Airway epithelial cell (primary cell): Measurements from ENCODE around the gene ATN1. TPM values are rescaled to one million over a fixed set of nuclear protein-coding genes. Genes with fewer than 3 reads are reported as not detected.

ENCODE experiments used
- total RNA-seq: library from RNA; depleted of rRNA; stranded (reverse); fragments of >200 nt; gene quantifications from 2 replicates; pipeline ENCODE4 v1.2.3, GENCODE V29; 2015

The ATN1 gene
- 13.0 and 21.7 TPM in 2 replicates for total RNA-seq

GRCh38 chr12:6927379-6928021 lies at the start of gene ATN1:
Gene ATN1, plus strand, starts transcription at chr12:6927959. Its CDS starts 6,043 bp downstream, at chr12:6934002.

GRCh38 chr12:6904280-6905276 lies 23.2 kb upstream of the ATN1 start, which contains the start of gene LRRC23:
Gene LRRC23, plus strand, starts transcription at chr12:6904822. Its CDS starts 812 bp downstream, at chr12:6905634.

GRCh38 chr12:6914246-6914946 lies 13.4 kb upstream of the ATN1 start, which contains the start of gene ENO2:
Gene ENO2, plus strand, starts transcription at chr12:6914580. Its CDS starts 1,253 bp downstream, at chr12:6915833.

GRCh38 chr12:6943722-6944380 lies 16.1 kb downstream of the ATN1 start, which contains the start of the genes C12orf57 and RNU7-1:
Gene C12orf57, plus strand, starts transcription at chr12:6944022. Its CDS starts 100 bp downstream, at chr12:6944122.
Gene RNU7-1, plus strand, starts transcription at chr12:6943816.

GRCh38 chr12:6950811-6951540 lies 23.2 kb downstream of the ATN1 start, which contains the start of gene PTPN6:
Gene PTPN6, plus strand, starts transcription at chr12:6951356. Its CDS starts 157 bp downstream, at chr12:6951513.

Other genes starting within 250 kb of the ATN1 start
- 15.1 and 21.8 TPM in 2 replicates for gene ZNF384, start 238.6 kb upstream of the ATN1 start, total RNA-seq
- not detected in 2 replicates for gene PIANP, start 227.1 kb upstream of the ATN1 start, total RNA-seq
- gene COPS7A, start 203.9 kb upstream of the ATN1 start, total RNA-seq: 56.4 and 63.6 TPM in 2 replicates
- 329 and 348 TPM in 2 replicates for gene MLF2, start 174.8 kb upstream of the ATN1 start, total RNA-seq
- gene PTMS, start 161.6 kb upstream of the ATN1 start, total RNA-seq: 166 and 192 TPM in 2 replicates
- 0.14 TPM in 1 of 2 replicates, not detected in the other for gene LAG3, start 155.4 kb upstream of the ATN1 start, total RNA-seq
- 0.21 and 0.23 TPM in 2 replicates for gene CD4, start 138.4 kb upstream of the ATN1 start, total RNA-seq
- 0.09 and 0.21 TPM in 2 replicates for gene GPR162, start 106.1 kb upstream of the ATN1 start, total RNA-seq
- 19.7 and 23.4 TPM in 2 replicates for gene P3H3, start 99.6 kb upstream of the ATN1 start, total RNA-seq
- gene GNB3, start 87.0 kb upstream of the ATN1 start, total RNA-seq: 0.28 and 0.92 TPM in 2 replicates
- 23.6 and 41.0 TPM in 2 replicates for gene CDCA3, start 76.7 kb upstream of the ATN1 start, total RNA-seq
- gene USP5, start 75.8 kb upstream of the ATN1 start, total RNA-seq: 72.2 and 82.5 TPM in 2 replicates
- 1,425 and 1,466 TPM in 2 replicates for gene TPI1, start 60.4 kb upstream of the ATN1 start, total RNA-seq
- gene SPSB2, start 54.7 kb upstream of the ATN1 start, total RNA-seq: 8.6 and 11.8 TPM in 2 replicates
- 5.9 and 8.9 TPM in 2 replicates for gene LRRC23, start 23.1 kb upstream of the ATN1 start, total RNA-seq
- 8.0 and 11.1 TPM in 2 replicates for gene ENO2, start 13.4 kb upstream of the ATN1 start, total RNA-seq
- gene RNU7-1, start 15.9 kb downstream of the ATN1 start, total RNA-seq: not detected in 2 replicates
- 103 and 166 TPM in 2 replicates for gene C12orf57, start 16.1 kb downstream of the ATN1 start, total RNA-seq
- gene PTPN6, start 23.4 kb downstream of the ATN1 start, total RNA-seq: 17.7 and 21.0 TPM in 2 replicates
- gene PHB2, start 42.7 kb downstream of the ATN1 start, total RNA-seq: 217 and 322 TPM in 2 replicates
- 95.7 and 103 TPM in 2 replicates for gene EMG1, start 43.0 kb downstream of the ATN1 start, total RNA-seq
- 25.0 and 39.4 TPM in 2 replicates for gene LPCAT3, start 90.5 kb downstream of the ATN1 start, total RNA-seq
- 1.6 and 2.1 TPM in 2 replicates for gene C1S, start 132.8 kb downstream of the ATN1 start, total RNA-seq
- gene C1R, start 164.5 kb downstream of the ATN1 start, total RNA-seq: 8.7 and 8.8 TPM in 2 replicates
- 16.6 and 25.3 TPM in 2 replicates for gene C1RL, start 181.3 kb downstream of the ATN1 start, total RNA-seq
- gene RBP5, start 200.9 kb downstream of the ATN1 start, total RNA-seq: not detected in 2 replicates
- 13.5 and 19.3 TPM in 2 replicates for gene CLSTN3, start 202.4 kb downstream of the ATN1 start, total RNA-seq